Pons (tissue), 1 donor: ENCODE measurements around the gene TYMS.

ENCODE experiments used
- DNase-seq: peaks from one replicate; pipeline ENCODE4 v3.0.0-alpha.2; 2016; ENCODE audit warnings: low spot score

TYMS gene

DNA sequence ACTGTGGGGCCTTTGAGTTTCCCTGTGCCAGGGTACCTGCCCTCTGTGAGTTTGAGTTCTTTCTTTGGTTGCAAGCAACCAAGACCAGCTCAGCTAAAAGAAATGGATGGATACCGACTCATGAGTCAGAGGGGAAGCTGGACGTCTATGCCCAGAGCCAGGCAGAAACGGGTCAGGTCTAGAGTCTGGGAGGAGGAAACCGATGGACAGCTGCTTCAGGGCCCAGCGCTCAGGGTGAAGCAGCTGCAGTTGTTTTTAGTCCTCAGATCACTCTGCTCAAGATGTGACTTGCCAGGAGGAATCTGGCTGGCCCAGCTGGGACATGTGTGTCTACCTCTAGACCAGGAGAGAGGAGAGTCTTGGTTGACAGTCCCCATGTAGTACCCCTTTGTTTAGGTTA is 10.1 kb upstream of the TYMS start:
- no peak for DNase-seq

DNA sequence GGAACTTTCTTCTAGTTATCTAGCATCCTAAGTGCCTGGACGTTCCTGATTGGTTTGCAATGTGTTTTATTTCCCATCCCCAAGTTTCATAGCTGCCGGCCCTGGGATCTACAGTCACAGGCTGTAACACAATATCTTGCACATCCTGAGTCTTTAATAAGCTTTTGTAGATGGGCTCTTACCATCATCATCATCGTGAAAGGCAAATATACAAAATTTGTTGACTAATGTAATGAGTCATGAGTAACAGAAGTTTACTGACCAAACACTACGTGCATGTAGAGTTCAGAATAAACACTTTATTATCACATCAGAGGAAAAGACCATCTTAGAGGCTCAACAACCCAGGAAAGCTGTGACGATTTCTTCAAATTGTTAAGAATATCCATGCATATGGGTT is 8.1 kb upstream of the TYMS start:
- no peak for DNase-seq

DNA sequence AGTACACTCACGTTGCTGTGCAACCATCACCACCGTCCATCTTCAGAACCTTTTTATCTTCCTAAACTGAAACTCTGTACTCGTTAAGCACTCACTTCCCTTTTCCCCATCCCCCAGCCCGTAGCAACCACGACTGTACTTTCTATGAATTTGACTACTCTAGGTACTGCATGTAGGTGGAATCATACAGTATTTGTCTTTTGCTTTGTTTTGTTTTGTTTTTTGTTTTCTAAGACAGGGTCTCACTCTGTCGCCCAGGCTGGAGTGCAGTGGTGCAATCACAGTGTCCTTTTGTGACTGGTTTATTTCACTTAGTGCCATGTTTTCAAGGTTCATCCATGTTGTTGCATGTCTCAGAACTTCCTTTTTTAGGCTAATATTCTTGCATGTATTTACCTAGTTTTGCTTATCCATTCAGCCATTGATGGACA is 7.0 kb upstream of the TYMS start:
- DNase-seq = no peak

DNA sequence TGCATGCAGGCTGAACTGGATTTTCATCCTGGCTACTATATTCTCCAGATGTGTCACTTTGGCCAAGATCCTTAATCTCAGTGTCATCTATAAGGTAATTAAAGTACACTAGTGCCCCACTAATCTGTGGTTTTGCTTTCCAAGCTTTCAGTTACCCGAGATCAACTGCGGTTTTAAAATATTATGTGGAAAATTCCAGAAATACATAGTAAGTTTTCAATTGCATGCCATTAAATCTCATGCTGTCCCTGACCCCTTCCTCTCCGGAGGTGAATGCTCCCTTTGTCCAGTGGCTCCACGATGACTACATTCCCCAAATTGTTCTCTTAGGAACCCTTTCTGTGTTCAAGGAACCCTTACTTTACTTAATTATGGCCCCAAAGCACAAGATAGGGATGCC is 5.3 kb upstream of the TYMS start:
- DNase-seq = no peak

DNA sequence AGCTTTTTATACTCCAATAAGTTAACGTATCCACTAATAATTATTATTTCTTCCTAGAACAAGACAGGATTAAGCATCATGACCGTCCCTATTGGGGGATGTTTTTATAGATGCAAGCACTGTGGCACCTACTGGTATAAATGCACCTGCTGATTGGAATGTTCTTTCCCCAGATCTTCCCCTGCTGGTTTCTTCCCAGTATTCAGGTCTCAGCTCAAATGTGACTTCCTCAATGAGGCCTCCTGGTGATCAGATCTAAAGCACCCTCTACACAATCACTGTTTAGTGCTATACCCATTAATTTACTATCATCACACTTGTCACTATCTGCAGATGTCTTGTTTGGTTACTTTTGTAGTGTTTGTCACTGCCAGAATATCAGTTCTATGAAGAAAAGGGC is 3.9 kb upstream of the TYMS start:
- no peak for DNase-seq

DNA sequence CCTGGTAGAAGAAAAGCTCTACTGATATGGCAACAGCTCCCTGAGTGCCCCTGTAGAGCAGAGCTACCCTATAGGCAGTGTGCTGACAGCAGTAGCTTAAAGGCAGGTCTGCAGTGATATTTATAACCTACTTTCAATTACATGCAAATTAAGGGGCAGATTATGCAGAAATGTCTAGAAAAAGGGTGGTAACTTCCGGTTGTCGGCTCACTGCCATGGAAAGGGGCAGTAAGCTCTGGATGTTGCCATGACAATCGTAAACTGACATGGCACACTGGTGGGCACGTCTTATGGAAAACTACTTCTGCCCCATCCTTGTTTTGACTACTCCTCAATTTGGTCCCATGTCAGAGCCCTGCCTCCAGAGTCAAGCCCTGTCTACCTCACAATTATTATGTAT is 2.9 kb upstream of the TYMS start:
- no peak for DNase-seq

DNA sequence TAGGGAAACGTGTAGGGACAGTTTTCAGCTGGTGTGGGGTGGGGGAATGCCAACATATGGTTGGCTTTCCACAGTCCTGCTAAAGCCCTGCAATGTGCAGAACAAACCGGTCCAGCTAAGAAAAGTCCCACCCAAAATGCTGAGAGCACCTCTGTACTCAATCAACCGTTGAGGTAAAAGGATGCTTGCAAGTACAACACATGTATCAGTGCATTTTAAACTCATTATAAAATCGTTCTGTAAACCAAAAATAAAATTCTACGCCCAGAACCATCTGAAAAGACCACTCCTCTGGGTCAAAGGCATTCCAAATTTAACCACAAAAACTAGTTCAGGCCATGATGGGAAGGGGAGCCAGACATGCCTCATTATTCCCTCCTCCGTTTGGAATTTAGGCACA is 2.0 kb upstream of the TYMS start:
- no peak for DNase-seq

DNA sequence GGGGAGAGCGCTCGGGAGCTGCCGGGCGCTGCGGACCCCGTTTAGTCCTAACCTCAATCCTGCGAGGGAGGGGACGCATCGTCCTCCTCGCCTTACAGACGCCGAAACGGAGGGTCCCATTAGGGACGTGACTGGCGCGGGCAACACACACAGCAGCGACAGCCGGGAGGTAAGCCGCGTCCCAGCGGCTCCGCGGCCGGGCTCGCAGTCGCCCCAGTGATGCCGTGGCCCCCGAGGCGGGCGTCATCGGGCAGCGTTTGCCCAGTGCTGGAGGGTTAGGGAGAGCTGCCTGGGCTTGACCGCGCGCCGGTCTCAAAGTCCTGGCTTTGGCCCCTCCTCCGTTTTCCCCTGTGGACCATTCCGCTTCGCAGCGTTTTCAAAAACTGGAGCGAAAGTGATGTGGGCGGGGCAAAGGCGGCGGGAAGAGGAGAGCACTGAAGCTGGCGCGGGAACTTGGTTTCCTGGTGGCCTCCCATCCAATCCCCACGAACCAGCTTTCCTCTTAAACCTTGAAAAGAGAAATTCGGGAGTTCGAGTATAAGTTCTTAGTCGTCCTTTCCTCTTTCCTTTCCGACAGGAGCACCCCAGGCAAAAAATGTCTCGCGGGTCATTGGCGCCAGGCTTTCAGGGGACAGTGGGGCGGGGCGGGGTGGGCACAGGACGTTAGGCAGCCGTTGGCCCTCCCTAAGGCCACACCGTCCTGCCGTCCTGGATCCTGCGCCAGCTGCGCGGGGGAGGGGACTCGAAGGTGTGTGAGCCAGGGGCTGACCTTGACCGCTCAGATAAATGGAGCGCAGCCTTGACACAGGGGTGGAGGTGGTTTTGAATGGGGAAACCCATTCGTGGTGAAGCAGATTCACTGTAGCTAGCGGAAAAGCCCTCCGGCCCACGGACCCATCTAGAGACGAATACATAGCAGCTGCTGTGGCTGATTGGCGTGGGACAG is 821 bp downstream of the TYMS start:
- DNase-seq = peak; percentile 86

DNA sequence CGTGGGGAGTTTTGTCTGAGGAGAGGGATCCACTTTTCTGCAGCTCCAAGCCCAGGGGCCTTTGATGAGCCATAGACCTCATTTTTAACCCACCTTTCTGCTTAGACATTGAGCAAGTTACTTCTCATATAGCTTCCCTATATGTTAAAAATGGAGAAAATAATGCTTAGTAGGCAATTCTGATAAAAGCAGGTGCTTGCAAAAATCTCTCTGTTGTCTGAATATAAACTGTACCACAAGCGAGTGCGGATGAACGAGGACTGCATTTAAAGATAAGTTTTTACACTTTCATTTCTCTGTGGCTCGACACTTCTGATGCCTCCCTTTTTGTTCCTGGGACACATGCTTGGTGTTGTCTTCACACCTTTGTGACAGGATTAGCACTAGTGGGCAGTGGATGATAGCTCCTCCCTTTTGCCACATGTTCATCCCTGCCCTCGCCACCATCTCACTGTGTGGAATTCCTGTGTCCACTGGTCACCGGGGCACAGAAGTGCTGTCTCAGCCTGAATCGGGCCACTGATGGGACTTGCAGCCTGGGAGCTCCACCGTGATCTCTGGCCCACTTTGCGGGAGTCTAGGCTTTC is 1.6 kb downstream of the TYMS start:
- no peak for DNase-seq

DNA sequence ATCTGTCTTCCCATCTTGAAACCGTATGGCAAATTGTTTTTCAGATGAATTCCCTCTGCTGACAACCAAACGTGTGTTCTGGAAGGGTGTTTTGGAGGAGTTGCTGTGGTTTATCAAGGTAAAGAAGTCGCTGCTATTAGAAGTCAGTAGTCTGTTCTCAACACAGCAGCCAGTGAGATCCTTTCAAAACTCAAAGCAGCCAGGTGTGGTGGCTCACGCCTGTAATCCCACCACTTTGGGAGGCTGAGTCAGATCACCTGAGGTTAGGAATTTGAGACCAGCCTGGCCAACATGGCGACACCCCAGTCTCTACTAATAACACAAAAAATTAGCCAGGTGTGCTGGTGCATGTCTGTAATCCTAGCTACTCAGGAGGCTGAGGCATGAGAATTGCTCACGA is 2.1 kb downstream of the TYMS start:
- no peak for DNase-seq

DNA sequence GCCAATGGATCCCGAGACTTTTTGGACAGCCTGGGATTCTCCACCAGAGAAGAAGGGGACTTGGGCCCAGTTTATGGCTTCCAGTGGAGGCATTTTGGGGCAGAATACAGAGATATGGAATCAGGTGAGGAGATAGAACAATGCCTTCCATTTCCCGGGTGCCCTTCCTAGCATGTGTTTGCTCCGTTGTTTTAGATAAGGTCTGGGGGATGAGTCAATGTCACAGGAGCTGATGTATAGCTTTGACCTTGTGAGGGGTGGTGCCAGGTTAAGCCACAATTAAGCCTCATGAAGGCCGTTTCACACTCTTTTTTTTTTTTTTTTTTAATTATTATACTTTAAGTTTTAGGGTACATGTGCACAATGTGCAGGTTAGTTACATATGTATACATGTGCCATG is 4.7 kb downstream of the TYMS start:
- no peak for DNase-seq

DNA sequence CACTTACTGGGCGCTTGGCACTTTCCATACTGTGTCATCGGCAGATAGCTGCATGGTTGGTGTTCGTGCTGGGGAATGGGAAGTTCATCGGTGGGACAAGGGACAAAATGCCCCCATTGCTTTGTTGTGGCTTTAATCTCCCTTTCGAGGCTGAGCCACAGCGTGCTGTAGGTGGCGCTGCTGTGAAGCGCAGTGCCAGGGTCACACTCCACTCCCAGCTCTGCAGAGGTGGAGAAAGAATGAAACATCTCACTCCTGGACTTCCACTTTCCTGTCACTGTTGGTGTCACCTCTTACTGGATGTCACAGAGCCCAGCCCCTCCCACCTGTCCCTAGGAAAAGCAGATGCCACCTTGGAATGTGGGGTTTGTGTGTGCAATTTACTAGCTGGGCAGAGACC is 8.7 kb downstream of the TYMS start:
- no peak for DNase-seq

DNA sequence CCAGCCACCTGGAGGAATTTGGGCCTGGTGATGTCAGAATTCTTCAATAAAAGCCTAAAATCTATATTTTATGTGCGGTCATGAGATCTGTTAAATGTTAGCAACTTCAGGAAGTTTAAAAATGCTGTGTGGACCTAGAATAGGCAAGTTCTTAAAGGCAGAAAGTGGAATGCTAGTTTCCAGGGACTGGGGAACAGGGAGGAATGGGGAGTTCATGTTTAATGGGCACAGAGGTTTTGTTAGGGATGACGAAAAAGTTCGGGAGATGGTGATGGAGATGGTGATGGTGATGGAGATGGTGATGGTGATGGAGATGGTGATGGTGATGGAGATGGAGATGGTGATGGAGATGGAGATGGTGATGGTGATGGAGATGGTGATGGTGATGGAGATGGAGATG is 9.2 kb downstream of the TYMS start:
- DNase-seq = no peak

DNA sequence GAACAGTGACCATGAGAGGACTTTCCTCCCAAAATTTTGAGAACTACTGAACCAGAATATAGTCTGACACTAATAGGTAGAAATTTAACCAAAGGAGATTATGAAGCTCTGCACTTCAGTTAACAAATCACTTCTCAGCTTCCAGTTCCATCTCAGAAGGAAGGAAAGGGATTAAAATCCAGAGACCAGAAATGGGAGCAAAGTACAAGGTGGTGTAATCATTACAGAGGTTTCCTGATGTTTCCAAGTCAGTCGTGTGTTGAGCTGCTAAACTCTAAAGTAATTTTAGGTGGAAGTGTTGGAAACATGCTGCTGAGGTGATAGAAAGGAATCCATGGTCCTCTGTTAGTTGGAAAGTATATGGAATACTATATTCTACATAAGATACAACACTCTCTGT is 10.8 kb downstream of the TYMS start:
- DNase-seq = no peak

DNA sequence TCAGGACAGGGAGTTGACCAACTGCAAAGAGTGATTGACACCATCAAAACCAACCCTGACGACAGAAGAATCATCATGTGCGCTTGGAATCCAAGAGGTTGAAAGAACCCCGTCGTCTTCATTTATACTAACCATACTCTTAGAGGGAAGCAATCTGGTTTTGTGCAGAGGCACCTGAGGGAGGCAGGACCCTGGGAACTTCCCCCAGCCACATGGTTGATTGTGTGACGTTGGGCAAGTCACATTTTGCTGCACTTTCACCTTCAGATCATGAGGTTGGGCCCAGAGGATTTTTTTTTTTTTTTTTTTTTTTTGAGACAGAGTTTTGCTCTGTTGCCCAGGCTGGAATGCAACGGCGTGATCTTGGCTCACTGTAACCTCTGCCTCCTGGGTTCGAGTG is 11.6 kb downstream of the TYMS start:
- DNase-seq = no peak

DNA sequence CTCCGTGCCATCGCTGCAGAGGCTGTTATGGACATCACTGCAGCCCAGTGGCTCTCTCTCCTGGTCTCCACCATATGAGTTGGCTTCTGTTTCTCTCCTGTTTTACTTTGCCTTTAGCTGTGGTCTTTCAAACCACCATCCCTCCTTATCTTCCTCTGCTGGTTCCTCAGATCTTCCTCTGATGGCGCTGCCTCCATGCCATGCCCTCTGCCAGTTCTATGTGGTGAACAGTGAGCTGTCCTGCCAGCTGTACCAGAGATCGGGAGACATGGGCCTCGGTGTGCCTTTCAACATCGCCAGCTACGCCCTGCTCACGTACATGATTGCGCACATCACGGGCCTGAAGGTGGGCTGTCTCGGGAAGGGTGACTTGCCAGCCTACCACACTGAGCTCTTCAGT is 13.1 kb downstream of the TYMS start:
- no peak for DNase-seq

DNA sequence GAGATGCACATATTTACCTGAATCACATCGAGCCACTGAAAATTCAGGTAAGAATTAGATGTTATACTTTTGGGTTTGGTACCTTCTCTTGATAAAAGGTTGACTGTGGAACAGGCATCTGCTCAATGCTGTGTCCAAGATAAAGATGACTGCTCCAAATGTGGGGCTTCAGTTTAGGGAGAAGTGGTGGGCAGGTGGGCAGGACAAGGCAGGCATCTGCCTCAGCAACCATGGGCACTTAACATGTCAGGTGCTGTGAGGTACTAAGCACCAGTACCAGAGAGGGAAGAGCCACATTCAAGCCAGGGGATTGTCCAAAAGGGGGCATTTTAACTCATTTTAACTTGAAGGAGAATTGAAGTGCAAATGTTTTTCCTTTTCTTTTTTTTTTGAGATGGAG is 14.0 kb downstream of the TYMS start:
- no peak for DNase-seq

DNA sequence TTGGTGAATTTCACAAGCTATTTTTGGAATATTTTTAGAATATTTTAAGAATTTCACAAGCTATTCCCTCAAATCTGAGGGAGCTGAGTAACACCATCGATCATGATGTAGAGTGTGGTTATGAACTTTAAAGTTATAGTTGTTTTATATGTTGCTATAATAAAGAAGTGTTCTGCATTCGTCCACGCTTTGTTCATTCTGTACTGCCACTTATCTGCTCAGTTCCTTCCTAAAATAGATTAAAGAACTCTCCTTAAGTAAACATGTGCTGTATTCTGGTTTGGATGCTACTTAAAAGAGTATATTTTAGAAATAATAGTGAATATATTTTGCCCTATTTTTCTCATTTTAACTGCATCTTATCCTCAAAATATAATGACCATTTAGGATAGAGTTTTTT is 15.9 kb downstream of the TYMS start:
- DNase-seq = no peak

DNA sequence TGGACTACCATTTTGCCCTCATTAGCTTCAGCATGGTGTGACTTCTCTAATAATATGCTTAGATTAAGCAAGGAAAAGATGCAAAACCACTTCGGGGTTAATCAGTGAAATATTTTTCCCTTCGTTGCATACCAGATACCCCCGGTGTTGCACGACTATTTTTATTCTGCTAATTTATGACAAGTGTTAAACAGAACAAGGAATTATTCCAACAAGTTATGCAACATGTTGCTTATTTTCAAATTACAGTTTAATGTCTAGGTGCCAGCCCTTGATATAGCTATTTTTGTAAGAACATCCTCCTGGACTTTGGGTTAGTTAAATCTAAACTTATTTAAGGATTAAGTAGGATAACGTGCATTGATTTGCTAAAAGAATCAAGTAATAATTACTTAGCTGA is 16.3 kb downstream of the TYMS start:
- no peak for DNase-seq

DNA sequence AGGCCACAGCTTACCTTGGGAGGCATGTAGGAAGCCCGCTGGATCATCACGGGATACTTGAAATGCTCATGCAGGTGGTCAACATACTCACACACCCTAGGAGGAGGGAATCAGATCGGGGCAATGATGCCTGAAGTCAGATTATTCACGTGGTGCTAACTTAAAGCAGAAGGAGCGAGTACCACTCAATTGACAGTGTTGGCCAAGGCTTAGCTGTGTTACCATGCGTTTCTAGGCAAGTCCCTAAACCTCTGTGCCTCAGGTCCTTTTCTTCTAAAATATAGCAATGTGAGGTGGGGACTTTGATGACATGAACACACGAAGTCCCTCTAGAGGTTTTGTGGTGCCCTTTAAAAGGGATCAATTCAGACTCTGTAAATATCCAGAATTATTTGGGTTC is 17.9 kb downstream of the TYMS start:
- DNase-seq = no peak

DNA sequence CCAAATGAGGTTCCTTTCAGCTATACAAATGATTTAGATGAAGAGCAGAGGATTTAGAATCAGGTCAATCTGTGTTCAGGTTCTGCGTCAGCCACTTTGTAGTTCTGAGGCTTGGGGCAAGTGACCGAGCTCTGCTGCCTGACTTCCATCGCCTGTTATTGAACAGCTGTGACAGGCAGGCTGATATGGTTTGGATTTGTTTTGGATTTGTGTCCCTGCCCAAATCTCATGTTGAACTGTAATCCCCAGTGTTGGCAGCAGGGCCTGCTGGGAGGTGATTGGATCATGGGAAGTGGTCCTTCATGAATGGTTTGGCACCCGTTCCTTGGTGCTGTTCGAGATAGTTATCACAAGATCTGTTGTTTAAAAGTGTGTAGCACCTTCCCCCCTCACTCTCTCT is 18.6 kb downstream of the TYMS start:
- DNase-seq = no peak

DNA sequence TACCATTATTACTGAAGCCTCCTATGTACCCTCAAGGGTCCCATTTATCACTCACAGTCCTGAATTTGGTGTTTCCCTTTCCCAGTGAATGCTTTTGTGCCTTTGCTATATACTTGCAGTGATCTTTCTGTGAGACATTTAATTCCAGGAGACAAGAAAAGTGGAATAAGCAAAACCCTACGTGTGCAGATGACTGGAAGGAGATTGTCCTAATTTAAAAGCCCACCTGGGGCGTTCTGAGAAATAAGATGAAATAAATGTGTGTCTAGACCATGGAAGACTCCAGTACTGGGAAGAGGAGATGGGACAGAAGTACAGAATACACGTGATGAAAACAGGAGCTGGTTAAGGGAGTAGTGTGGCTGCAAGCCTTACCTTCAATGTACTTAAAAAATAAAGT is 19.3 kb downstream of the TYMS start:
- DNase-seq = no peak

DNA sequence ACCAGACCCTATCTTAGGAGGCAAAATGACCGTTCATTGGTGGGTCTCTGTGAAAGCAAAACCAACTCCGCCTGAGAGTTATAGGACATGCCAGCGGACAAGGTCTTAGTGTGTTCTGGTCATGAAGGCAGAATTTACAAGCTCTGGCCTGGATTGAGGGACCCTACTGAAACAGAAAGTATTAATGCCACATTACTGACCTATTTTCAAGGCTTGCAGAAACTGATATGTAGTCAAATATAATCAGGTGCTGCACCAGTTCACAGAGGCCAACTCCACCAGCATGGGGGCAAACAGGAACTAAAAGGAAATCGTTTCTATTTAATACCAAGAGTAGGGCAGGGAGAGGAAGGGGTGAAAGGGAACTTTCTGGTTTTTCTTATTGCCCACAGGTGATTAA is 19.7 kb downstream of the TYMS start:
- no peak for DNase-seq

DNA sequence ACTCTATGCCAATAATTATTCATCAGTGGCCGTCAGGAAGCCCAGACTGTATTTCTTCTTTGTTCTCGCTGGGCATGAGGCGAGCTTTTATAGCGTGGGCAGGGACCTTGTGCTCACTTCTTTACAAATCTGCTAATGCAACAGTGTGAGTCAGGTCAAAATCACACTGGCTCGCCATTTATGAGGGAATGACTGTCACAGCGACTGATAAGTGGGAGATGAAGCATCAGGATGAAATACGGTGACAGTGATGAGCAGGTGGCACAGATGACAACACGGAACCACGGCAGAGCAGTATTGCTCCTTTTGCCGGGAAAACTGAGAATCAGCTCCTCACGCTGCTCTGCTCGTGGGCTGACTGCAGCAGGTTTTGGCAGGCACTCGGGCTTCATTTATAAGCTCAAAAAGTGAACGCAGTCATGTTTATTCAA is 20.5 kb downstream of the TYMS start:
- peak; percentile 71 for DNase-seq
